HG03457 (cell line): ENCODE data around the gene CSGALNACT2.
"Not testable (repeated sequence)": the region's sequence is repeated elsewhere in the genome, so short reads cannot be mapped to it uniquely, and the experiment has no call there.

ENCODE experiments used
- ATAC-seq: cut with Tn5 transposase; IDR thresholded peaks from one replicate; pipeline ENCODE4 v1.9.1; 2021; ENCODE audit warnings: moderate number of reproducible peaks; ENCODE audit not compliant: unreplicated experiment

The CSGALNACT2 gene

GRCh38 chr10:43176271-43176670, 38.0 kb downstream of the CSGALNACT2 start:
- no peak for ATAC-seq

DNA sequence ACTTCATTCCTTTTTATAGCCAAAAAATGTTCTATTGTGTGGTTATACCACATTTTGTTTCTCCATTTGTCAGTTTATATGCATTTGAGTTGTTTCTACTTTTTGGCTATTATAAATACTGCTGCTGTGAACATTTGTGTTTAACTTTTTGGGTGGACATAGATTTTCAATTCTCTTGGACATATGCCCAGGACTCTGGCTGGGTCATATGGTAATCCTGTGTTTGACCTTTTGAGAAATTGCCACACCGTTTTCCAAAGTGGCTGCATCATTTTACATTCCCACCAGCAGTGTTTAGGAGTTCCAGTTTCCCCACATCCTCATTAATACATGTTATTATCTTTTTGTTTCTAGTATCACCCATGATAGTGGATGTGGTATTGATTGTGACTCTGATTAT, 39.4 kb downstream of the CSGALNACT2 start:
- ATAC-seq: no peak

- no peak for ATAC-seq
These were observed 42.9 kb downstream of the CSGALNACT2 start for GRCh38 chr10:43181146-43181545.

DNA sequence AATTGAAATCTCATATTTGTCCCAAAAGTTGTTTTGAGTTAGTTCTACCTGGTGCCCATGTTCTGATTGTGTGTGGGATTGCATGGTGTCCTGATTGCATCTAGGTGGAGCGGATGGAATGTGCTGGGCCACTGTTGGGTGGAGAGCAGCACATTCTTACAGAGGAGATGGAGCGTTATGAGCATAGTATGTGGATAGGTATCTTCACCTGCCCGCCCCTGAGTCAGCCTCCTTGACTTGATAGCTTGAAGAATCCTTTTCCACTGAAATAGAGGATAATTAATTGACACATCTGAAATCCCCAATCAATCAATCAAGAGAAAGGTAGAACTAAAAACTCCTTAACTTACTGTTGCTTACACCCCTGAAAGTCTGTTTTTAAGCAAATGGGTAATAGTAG, 45.5 kb downstream of the CSGALNACT2 start:
- ATAC-seq: not testable (repeated sequence)

- ATAC-seq: no peak
These were observed 47.9 kb downstream of the CSGALNACT2 start for GRCh38 chr10:43186150-43186549.

- no peak for ATAC-seq
These were observed 49.0 kb downstream of the CSGALNACT2 start for GRCh38 chr10:43187213-43187612.

GRCh38 chr10:43188702-43189101, 50.5 kb downstream of the CSGALNACT2 start:
- no peak for ATAC-seq

GRCh38 chr10:43190289-43190688, 52.0 kb downstream of the CSGALNACT2 start:
- ATAC-seq: no peak

- ATAC-seq: no peak
These were observed 52.5 kb downstream of the CSGALNACT2 start for GRCh38 chr10:43190775-43191174.

- ATAC-seq: no peak
These were observed 54.6 kb downstream of the CSGALNACT2 start for GRCh38 chr10:43192884-43193283.

DNA sequence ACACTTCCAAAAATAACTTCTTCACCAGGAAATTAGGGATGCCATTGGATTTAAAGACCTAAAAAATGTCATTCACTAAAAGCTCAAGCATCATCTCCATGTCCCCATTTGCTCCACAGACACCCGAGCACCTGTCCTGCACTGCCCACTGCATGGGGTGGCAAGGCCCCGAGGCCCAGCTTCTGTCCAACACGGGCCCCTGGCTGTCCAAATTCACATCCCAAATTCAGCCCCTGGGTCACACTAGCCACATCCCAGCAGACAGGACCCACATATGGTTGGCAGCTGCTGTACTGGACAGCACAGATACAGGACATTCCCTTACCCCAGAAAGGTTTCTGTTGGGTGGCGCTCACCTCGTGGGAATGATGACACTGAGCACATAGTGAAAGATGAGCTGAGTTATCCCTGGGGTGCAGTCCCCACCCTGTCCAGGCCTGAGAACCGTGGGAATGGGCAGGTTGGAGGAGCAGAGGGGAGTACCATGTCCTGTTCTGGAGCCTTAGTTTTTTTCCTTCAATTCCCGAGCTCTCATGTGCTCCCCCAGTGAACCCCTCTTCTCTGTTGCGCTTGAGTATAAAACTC, 55.3 kb downstream of the CSGALNACT2 start:
- no peak for ATAC-seq

GRCh38 chr10:43194266-43194665, 56.0 kb downstream of the CSGALNACT2 start:
- ATAC-seq: no peak

- ATAC-seq: no peak
These were observed 56.6 kb downstream of the CSGALNACT2 start for GRCh38 chr10:43194859-43195258.

GRCh38 chr10:43195557-43195956, 57.3 kb downstream of the CSGALNACT2 start:
- no peak for ATAC-seq

GRCh38 chr10:43196131-43196980, 58.1 kb downstream of the CSGALNACT2 start:
- ATAC-seq: no peak

DNA sequence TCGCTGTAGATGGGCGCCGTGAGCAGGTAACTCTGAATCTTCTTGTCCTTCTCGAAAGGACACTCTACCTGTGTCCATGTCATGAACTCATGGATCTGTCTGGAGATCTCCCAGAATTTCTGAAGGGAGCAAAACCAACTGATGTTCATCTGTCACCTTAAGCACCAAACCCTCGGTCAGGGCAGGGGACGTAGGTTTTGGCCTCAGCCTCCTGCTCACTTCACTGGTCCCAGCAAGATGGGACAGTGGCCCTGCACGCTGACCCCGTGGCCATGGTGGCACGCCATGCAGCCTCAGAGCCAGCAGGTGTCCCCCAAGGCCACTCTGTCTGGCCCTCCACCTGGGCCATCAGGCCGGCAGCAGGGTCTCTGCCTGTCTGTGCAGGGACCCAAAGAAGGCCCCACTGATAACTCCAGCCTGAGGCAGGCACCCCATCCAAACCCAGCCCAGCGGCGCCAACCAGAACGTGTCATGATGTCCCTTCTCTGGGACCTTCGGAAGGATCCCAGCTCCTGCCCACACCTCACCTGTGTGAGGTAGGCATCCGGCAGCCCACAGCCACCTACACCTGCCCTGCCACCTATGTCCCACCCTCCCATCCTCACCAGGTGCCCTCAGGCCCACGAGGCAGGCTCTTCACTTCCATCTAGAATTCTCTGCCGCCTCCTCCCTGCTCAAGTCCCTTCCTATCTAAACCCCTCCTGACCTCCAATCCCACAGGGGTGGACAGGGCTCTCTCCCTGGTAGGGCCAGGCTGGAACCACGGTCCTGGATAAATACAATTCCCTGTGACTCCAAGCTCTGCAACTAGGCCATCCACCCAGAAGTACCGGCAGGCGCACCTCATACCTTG, 59.0 kb downstream of the CSGALNACT2 start:
- ATAC-seq: no peak

DNA sequence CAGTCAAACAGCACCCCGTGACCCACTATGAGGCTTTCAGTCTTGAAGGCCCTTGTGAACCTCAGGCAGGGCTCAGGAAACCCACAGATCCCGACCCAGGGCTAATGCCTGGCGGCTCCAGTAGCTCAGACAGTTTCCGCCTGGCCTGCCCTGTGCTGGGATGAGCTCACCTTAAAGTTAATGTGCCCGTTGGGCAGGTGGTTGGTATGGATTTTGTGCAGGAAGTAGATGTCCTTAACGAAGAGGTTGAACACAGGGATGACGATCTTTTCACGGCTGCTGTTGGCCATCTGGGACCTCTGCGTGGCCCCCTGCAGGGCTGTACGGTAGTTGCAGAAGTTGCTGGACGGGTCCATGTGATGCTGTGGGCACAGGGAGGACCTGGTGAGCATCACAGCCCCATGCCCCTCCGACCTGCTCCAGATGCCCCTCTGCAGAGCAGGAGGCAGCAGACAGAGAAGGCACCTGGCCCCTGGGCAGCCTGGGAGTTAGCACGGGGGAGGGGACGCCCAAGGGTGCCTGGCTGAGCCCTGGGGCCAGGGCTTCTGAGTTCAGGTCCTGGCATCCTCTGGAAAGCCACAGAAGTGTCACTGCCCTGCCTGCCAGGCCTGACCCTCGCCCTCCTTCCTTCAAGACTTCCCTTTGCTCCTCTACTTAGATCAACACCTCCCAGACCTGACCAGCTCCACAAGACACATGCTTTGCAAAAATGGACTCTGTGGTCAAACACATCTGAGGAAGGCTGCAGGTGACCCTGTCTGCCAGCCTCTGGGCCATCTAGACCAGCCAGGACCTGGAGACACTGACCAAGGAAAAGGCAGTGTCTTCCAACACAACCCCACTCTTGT, 59.8 kb downstream of the CSGALNACT2 start:
- ATAC-seq: no peak

DNA sequence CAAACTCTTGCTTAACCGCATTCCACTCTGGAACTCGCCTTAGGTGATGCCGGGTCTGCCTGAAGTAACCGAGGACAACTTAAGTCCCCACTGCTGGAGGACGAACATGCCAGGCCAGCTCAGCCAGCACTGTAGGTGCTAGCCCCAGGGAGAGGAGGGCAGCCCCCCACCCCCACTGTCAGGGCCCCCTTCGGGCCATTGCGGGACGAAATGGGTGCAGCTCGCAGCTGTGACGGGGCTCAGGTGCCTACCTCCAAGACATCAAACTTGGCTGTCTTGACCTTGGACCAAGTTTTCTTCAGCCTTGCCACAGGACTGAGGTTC, 60.4 kb downstream of the CSGALNACT2 start:
- ATAC-seq: no peak

- ATAC-seq: no peak
These were observed 60.9 kb downstream of the CSGALNACT2 start for GRCh38 chr10:43199088-43199683.
